Stomach (tissue), 4 donors: Measurements from ENCODE around the gene DOCK11.

Source experiments
- POLR2AphosphoS5 ChIP-seq, 3 donors: sonication (generic); formaldehyde crosslinking; IDR thresholded peaks; one replicate each; pipeline ENCODE4 v1.6.1; 2016; ENCODE audit warnings: antibody characterized with exemption in 3 of 3
- TF ChIP-seq, protein P1 (sequence below), 7 experiments: fragments of 450-650 bp in 4 of 7; fragments of 200-600 bp in 3 of 7; sonication (generic) in 3 of 7; IDR thresholded peaks; one replicate each; pipeline ENCODE4 v1.5.1; 2016 to 2019; ENCODE audit warnings: antibody characterized with exemption in 7 of 7, control low read depth in 2 of 7, mild to moderate bottlenecking in 1 of 7

DNA sequence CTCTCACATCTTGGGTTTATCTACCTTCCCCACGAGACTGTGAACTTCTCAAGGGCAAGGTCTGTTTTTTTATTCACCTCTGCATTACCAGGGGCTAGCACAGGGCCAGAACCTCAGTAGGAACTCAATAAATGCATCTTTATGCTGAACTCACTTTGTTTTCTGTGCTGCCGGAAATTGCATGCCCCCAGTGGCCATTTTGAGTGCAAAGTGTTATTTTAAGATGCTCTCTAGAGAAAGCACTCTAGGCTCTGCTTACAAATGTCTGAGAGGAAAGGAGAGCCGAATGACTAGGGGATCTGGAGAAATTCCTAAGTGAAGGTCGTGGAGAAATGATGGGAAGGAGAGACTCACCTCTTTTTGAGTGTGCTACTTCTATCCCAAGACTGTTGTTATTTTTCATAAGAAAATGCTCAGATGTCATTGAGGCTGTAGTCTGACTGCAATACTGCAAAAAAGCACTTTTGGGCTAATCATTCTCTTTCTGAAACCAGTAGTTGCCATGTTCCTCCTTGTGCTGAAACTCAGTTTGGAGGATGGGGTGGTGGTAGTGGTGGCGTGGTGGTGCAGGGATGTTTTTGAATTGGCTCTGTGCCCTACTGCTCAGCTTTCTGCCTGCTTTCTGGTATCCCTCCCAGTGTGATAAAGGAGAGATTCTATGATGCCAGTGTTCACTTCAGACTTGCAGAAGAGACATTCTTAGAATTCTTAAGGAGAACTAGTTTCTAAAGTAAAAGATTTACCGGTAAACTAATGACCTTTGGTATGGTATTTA lies 41.3 kb downstream of the DOCK11 start:
- no peak for TF ChIP-seq POLR2AphosphoS5 (IDR thresholded peaks at IDR 0.05)
- TF ChIP-seq, protein P1, sequence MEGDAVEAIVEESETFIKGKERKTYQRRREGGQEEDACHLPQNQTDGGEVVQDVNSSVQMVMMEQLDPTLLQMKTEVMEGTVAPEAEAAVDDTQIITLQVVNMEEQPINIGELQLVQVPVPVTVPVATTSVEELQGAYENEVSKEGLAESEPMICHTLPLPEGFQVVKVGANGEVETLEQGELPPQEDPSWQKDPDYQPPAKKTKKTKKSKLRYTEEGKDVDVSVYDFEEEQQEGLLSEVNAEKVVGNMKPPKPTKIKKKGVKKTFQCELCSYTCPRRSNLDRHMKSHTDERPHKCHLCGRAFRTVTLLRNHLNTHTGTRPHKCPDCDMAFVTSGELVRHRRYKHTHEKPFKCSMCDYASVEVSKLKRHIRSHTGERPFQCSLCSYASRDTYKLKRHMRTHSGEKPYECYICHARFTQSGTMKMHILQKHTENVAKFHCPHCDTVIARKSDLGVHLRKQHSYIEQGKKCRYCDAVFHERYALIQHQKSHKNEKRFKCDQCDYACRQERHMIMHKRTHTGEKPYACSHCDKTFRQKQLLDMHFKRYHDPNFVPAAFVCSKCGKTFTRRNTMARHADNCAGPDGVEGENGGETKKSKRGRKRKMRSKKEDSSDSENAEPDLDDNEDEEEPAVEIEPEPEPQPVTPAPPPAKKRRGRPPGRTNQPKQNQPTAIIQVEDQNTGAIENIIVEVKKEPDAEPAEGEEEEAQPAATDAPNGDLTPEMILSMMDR (IDR thresholded peaks at IDR 0.05): no peak
